RWPE1 (cell line): ENCODE data around the gene RNF123.

Experiments
- CTCF ChIA-PET: fragments of 350-600 bp; sonication (Branson Sonifier 250); formaldehyde crosslinking; extraction: SDS; loops from one replicate; lab custom pipeline; 2021; lab: Yijun Ruan, JAX
- POLR2A ChIA-PET: fragments of 400-600 bp; formaldehyde crosslinking; extraction: SDS; loops from one replicate; lab custom pipeline; 2020; ENCODE audit warnings: antibody characterized with exemption; ENCODE audit not compliant: low non-redundant PET; lab: Yijun Ruan, JAX
- DNase-seq: peaks from one replicate; pipeline ENCODE4 v3.0.0; 2012; ENCODE audit warnings: low spot score
- H3K27ac ChIP-seq: fragments of 450-650 bp; 2 replicates; pipeline ENCODE4 v1.5.1; 2017
- TF ChIP-seq, protein P1 (sequence below): fragments of 450-650 bp; conservative IDR thresholded peaks from 2 replicates; pipeline ENCODE4 v1.5.1; 2017; ENCODE audit warnings: low read depth, mild to moderate bottlenecking

RNF123 gene

DNA sequence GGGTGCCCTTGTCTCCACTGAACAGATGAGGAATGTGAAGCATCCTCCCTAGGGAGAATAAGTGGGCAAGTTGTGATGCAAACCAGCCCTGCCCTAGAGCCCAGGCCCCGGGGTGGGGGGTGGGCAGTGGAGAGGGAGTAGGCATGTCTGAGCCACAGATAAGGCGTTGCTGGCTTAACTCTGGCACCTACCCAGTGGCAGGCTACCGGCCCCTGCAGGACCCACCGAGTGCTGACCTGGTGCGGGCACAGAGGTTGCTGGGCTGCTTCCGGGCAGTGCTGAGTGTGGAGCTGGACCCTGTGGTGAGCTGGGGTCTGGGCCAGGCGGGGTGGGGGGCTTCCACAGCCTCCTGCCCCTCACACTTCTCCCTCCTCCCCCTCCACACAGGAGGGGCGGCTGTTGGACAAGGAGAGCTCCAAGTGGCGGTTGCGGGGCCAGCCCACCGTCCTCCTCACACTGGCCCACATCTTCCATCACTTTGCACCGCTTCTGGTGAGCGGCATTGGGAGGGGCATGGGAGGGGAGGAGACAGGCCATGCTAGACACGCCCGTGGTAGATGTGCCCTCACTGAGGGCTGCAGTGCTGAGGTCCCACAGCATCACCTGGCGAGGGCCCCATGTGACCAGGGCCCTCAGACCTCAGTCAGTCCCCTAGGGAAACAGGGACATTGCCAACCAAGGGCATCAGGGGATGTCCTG lies 10.1 kb downstream of the RNF123 start:
- CTCF ChIA-PET, result no interaction called here
- TF ChIP-seq, protein P1, sequence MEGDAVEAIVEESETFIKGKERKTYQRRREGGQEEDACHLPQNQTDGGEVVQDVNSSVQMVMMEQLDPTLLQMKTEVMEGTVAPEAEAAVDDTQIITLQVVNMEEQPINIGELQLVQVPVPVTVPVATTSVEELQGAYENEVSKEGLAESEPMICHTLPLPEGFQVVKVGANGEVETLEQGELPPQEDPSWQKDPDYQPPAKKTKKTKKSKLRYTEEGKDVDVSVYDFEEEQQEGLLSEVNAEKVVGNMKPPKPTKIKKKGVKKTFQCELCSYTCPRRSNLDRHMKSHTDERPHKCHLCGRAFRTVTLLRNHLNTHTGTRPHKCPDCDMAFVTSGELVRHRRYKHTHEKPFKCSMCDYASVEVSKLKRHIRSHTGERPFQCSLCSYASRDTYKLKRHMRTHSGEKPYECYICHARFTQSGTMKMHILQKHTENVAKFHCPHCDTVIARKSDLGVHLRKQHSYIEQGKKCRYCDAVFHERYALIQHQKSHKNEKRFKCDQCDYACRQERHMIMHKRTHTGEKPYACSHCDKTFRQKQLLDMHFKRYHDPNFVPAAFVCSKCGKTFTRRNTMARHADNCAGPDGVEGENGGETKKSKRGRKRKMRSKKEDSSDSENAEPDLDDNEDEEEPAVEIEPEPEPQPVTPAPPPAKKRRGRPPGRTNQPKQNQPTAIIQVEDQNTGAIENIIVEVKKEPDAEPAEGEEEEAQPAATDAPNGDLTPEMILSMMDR, result no peak
- no peak for DNase-seq
- POLR2A ChIA-PET, result no interaction called here
- peak overlapping the region; percentile 23 for H3K27ac ChIP-seq

DNA sequence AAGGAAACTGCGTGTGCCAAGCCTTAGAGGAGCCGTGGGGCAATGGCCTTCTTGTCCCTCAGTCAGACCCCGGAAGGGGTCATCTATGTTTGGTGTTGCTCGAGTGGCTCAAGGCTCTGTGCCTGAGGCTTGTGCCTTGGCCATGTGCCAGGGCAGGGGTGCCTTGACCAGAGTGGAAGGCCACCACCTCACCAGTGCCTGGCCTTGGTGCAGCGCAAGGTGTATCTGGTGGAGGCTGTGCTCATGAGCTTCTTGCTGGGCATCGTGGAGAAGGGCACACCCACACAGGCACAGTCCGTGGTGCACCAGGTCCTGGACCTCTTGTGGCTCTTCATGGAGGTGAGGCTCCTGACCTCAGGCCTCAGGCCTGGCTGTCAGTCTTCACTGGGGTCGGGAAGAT lies 10.7 kb downstream of the RNF123 start:
- CTCF ChIA-PET, result interaction anchor here (1.2 kb wide), 1 partner anchor 12 kb away, joined by 4 read pairs; no protein-coding TSS in a partner anchor
- H3K27ac ChIP-seq, result peak overlapping the region; percentile 14
- TF ChIP-seq, protein P1, result no peak
- POLR2A ChIA-PET, result no interaction called here
- DNase-seq, result no peak

DNA sequence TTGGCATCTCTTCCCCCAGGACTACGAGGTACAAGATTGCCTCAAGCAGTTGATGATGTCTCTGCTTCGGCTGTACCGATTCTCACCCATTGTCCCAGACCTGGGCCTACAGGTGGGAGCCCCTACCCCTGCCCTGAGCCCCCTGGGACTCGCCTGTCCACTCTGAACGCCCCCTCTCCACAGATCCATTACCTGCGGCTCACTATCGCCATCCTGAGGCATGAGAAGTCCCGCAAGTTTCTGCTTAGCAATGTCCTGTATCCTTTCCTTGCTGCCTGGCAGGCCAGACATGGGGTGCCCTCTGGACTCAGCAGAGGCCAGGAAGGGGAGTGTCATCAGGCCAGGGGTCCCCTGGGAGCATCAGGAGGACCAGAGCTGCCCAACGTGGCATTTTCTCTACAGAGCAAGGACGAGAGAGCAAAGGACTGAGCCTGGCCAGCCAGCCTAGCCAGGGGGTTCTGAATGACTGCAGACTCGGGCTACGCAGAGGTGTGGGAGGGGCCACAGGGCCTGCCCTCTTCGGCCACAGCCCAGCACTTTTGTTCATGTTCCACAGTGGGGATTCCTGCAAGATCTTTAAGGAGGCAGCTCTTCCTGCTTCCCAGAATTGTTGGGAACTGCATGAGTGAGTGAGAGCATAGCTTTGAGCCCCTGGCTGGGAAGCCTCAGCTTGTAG lies 11.2 kb downstream of the RNF123 start:
- ChIA-PET CTCF (interaction anchor here (0.6 to 1.2 kb wide), 2 partner anchors 12 to 187 kb away, joined by 3 to 4 read pairs; no protein-coding TSS in a partner anchor), POLR2A (no interaction called here)
- TF ChIP-seq, protein P1, result no peak
- peak overlapping the region; percentile 14 for H3K27ac ChIP-seq
- DNase-seq, result no peak

DNA sequence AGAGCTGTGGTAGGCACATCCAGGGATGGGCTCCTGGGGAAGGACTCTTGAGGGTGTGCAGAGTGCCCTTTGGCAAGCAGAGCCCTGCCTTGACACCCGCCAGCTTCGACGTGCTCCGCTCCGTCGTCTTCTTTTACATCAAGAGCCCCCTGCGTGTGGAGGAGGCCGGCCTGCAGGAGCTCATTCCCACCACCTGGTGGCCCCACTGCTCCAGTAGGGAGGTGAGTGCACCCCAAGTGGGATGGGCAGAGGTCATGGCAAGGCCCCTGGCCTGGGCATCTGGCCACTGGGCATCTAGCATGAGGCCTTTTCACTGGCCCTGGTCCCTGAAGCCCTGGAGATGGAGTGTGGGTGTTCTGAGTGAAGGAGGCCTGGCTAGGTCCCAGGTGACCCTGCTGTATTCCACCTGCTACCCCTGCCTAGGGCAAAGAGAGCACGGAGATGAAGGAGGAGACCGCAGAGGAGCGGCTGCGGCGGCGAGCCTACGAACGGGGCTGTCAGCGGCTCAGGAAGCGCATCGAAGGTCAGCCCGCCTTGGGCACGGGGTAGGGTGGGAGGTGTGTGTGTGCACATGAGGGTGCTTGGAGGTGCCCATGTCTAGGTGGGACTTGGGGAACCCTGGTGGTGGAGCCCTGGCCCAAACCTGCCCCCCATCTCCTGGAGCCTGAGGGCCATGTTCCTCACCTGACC lies 12.2 kb downstream of the RNF123 start:
- CTCF ChIA-PET, result interaction anchor here (0.6 to 0.7 kb wide), 3 partner anchors 122 to 187 kb away, joined by 3 read pairs; no protein-coding TSS in a partner anchor
- peak overlapping the region; percentile 2; the same call in 1 of the 2 replicates for H3K27ac ChIP-seq
- POLR2A ChIA-PET, result no interaction called here
- TF ChIP-seq, protein P1, result peak; percentile 43
- no peak for DNase-seq

DNA sequence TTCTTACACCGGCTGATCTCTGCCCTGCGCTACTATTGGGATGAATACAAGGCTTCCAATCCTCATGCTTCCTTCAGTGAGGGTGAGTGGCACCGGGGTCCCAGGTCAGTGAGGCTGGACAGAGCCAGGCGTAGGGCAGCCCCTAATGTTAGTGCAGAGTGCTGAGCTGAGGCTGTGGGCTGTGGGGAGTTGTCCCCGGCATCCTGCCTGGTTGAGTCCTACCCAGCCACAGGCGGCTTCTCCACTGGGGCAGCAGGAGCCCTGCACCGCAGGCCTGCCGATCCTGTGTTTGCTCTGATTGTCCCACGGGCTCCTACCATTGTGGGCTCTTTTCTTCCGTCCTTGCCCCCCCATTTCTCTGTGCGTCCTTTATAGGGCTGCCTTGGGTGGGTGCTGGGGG lies 13.3 kb downstream of the RNF123 start:
- peak overlapping the region; percentile 2; the same call in 1 of the 2 replicates for H3K27ac ChIP-seq
- CTCF ChIA-PET, result no interaction called here
- TF ChIP-seq, protein P1, result no peak
- POLR2A ChIA-PET, result no interaction called here
- DNase-seq, result no peak

DNA sequence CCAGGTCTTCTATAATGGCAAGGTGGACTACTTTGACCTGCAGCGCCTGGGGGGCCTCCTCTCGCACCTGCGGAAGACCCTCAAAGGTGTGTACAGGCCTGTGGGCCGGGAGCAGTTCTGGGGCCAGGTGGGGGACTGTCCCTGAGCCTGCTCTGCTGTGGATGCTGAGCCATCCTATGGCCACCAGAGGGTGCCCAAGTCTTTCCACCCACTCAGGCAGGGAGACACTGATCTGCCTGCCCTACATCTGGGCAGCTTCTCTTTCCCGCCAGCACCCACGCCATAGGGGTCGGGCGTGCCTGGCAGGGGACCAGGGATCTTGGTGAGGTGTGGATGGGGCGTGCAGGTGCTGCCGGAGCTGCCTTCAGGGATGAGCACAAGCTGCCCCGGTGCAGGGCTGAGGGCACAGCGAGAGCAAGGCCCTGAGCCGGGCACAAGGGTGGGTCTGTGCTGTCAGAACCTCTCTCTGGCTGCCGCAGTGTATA lies 14.1 kb downstream of the RNF123 start:
- peak; percentile 58 for DNase-seq
- ChIA-PET CTCF (interaction anchor here (0.6 to 0.9 kb wide), 3 partner anchors 95 to 202 kb away, joined by 3 to 4 read pairs (median 3); no protein-coding TSS in a partner anchor), POLR2A (no interaction called here)
- TF ChIP-seq, protein P1, result peak; percentile 84
- peak overlapping the region; percentile 10; the same call in 1 of the 2 replicates for H3K27ac ChIP-seq
